Smooth muscle cell (in vitro differentiated cells): Measurements from ENCODE around the gene UBA6. TPM values are rescaled to one million over a fixed set of nuclear protein-coding genes. Genes with fewer than 3 reads are reported as not detected.
A peak's percentile ranks its signal among the peaks of the same experiment; 100 is the strongest.

Source experiments
- DNase-seq: peaks from one replicate; lab custom pipeline; 2025; ENCODE audit not compliant: unreplicated experiment; lab: John Stamatoyannopoulos, UW
- H2AFZ ChIP-seq: fragments of 200-600 bp; sonication (generic); 2 replicates; pipeline ENCODE4 v1.6.0; 2016; ENCODE audit warnings: antibody characterized with exemption, low read depth, mild to moderate bottlenecking
- H3F3A ChIP-seq: fragments of 200-600 bp; sonication (generic); 2 replicates; pipeline ENCODE4 v1.6.0; 2017; ENCODE audit warnings: antibody characterized with exemption, low read depth
- H3K27ac ChIP-seq: fragments of 200-600 bp; sonication (generic); 2 replicates; pipeline ENCODE4 v1.5.1; 2016; ENCODE audit warnings: low read depth, mild to moderate bottlenecking
- H3K27me3 ChIP-seq: fragments of 200-600 bp; sonication (generic); 2 replicates; pipeline ENCODE4 v1.6.1; 2016; ENCODE audit warnings: low read depth, mild to moderate bottlenecking
- H3K36me3 ChIP-seq: fragments of 200-600 bp; sonication (generic); 2 replicates; pipeline ENCODE4 v1.5.1; 2016; ENCODE audit warnings: low read depth
- H3K4me1 ChIP-seq: fragments of 200-600 bp; sonication (generic); 2 replicates; pipeline ENCODE4 v1.5.1; 2016; ENCODE audit warnings: low read depth
- H3K4me2 ChIP-seq: fragments of 200-600 bp; sonication (generic); 2 replicates; pipeline ENCODE4 v1.6.0; 2016; ENCODE audit warnings: mild to moderate bottlenecking
- H3K4me3 ChIP-seq: fragments of 200-600 bp; sonication (generic); 2 replicates; pipeline ENCODE4 v1.5.1; 2016; ENCODE audit warnings: mild to moderate bottlenecking
- H3K79me2 ChIP-seq: fragments of 200-600 bp; sonication (generic); 2 replicates; pipeline ENCODE4 v1.6.0; 2016; ENCODE audit warnings: low read depth, mild to moderate bottlenecking
- H3K9ac ChIP-seq: fragments of 200-600 bp; sonication (generic); 2 replicates; pipeline ENCODE4 v1.6.0; 2016; ENCODE audit warnings: low read depth
- H3K9me3 ChIP-seq: fragments of 200-600 bp; sonication (generic); replicated peaks from 2 replicates; pipeline ENCODE4 v1.5.1; 2016; ENCODE audit warnings: low read depth
- H4K20me1 ChIP-seq: fragments of 200-600 bp; sonication (generic); 2 replicates; pipeline ENCODE4 v1.6.0; 2016; ENCODE audit warnings: low read depth
- CTCF ChIP-seq: fragments of 200-600 bp; sonication (generic); IDR thresholded peaks from 2 replicates; pipeline ENCODE4 v1.5.1; 2017; ENCODE audit warnings: borderline replicate concordance, mild to moderate bottlenecking, antibody characterized with exemption; ENCODE audit not compliant: insufficient read depth, poor library complexity, severe bottlenecking
- WGBS: methylation state at CpG from one replicate; pipeline ENCODE4 v1.1.7; 2016; ENCODE audit warnings: low lambda C conversion rate; 5-methylcytosine and 5-hydroxymethylcytosine counted together
- polyA plus RNA-seq: library from polyadenylated mRNA; unstranded; fragments of >200 nt; fragmentation: Nextera tagmentation; extraction: Ambion mirVana; gene quantifications from 2 replicates; pipeline ENCODE4 v1.2.1, GENCODE V29; 2016
- total RNA-seq: library from RNA; depleted of rRNA; stranded (reverse); fragments of >200 nt; gene quantifications from 2 replicates; pipeline ENCODE4 v1.2.3, GENCODE V29; 2014

UBA6 gene
- total and polyA plus RNA-seq, 2 experiments from 2014 or later, result 15.7 to 271 TPM

DNA sequence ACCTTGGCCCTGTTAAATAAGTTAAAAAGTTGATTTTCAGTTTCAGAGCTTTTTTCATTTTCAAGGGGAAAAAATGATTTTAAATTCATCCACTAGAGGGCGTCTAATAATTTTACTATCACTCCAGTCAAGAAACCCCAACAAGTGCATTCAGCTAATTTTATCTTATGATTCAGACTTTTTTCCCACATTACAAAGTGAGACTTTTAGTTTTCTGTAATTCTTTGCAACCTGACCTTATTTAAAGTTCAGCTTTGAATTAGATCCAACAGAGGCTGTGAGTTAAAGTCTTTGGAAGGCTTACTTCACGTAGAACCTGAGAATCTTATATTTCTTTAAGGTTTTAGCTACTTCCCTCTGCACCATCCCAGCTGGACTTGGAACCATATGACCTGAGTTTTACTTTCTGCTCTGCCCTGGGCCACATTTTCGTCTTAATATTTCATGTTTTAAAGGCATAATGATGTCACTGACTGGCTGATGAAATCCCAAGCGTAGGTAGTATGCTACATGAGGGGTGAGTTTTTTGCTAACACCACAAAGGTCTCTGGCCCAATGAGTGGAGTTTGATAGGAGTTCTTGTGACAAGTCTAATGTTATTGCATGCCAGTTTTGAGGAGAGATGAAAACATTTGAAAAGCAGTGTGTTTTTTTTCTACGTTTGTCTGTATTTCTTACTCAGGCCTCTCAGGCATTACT is 46.0 kb upstream of the UBA6 start:
- no peak overlapping the region for H3K9ac ChIP-seq
- H3K9me3 ChIP-seq, result no peaks in the 10 kb centered on the region
- WGBS, result 64% methylated on average over 5 of the region's 5 CpGs
- no peak overlapping the region for H3K27ac ChIP-seq
- H2AFZ ChIP-seq, result peak overlapping the region; percentile 18
- no peaks in the 10 kb centered on the region for H3K36me3 ChIP-seq
- H3K79me2 ChIP-seq, result no peaks in the 10 kb centered on the region
- H3F3A ChIP-seq, result no peaks in the 10 kb centered on the region
- H3K27me3 ChIP-seq, result no peaks in the 10 kb centered on the region
- peaks cover 6% of the 10 kb centered on the region for H3K4me1 ChIP-seq
- no peak for DNase-seq
- H3K4me3 ChIP-seq, result no peak overlapping the region
- no peak overlapping the region for H3K4me2 ChIP-seq
- TF ChIP-seq CTCF, result peak; percentile 70
- H4K20me1 ChIP-seq, result no peaks in the 10 kb centered on the region

DNA sequence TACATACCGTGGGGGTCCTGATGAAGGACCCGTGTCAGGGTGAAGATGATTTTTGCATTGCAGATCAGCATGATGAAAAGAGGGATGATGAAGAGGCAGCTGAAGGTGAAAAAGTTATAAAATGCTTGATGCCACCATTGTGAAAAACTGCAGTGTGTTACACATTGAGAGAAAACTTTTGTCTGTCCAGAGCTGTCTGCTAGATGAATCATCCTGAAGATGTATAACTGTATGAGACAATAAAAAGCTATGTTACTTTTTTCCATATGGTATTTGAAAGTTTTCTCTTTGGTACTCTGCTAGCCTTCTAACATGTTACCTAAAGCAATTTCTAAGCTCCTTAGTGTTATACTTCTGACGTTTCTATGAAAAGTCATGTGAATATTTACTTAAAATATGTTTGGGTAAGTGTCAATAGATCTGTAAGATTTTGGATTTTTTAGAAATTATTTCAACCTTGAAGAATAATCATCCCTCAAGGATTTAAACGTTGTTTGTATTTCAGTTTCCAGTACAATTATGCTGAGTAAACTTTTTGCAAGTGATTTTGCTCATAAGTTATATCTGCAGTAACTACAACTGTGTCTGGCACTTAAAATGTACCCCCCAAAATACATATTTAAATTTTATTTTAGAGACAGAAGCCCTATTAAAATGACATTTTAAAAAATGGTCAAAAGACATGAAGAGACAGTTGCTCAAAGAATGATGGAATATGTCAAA is 43.8 kb upstream of the UBA6 start:
- no peak for TF ChIP-seq CTCF
- no peaks in the 10 kb centered on the region for H3K4me1 ChIP-seq
- DNase-seq, result no peak
- no peaks in the 10 kb centered on the region for H3K79me2 ChIP-seq
- no peaks in the 10 kb centered on the region for H3K36me3 ChIP-seq
- no peak overlapping the region for H3K9ac ChIP-seq
- no peak overlapping the region for H2AFZ ChIP-seq
- no peak overlapping the region for H3K4me3 ChIP-seq
- H3K9me3 ChIP-seq, result no peaks in the 10 kb centered on the region
- WGBS, result 82% methylated on average over 4 of the region's 4 CpGs
- no peak overlapping the region for H3K27ac ChIP-seq
- H3K27me3 ChIP-seq, result no peaks in the 10 kb centered on the region
- H3F3A ChIP-seq, result no peaks in the 10 kb centered on the region
- H4K20me1 ChIP-seq, result no peaks in the 10 kb centered on the region
- H3K4me2 ChIP-seq, result no peak overlapping the region

DNA sequence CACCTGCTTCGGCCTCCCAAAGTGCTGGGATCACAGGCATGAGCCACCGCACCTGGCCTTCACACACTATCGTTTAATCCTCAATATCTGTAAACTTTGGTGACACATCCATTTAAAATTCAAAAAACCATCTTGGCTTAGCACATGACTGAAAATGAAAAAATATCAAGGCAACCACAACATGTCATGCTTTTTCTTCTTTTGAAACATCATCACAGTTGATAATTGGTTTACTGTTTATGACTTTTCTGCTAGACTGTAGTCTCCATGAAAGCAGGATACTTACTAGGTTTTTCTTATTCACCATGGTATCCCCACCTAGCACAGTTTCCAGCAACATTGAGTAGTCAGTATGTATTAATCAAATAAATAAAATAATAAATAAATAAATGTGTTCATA is 42.2 kb upstream of the UBA6 start:
- Histone ChIP-seq H2AFZ (no peak overlapping the region), H3K27ac (no peak overlapping the region), H3K9ac (no peak overlapping the region), H4K20me1 (no peaks in the 10 kb centered on the region), H3K4me3 (no peak overlapping the region), H3F3A (no peaks in the 10 kb centered on the region), H3K79me2 (no peaks in the 10 kb centered on the region), H3K4me1 (no peaks in the 10 kb centered on the region), H3K36me3 (no peaks in the 10 kb centered on the region), H3K27me3 (no peaks in the 10 kb centered on the region), H3K4me2 (no peak overlapping the region), H3K9me3 (no peaks in the 10 kb centered on the region)
- 97% methylated on average over 3 of the region's 3 CpGs for WGBS
- DNase-seq, result no peak
- no peak for TF ChIP-seq CTCF
